Nephron progenitor cell (in vitro differentiated cells): ENCODE data around the gene HDAC9.

Experiments
- DNase-seq: peaks from one replicate; pipeline ENCODE4 v3.0.0; 2021
- H3K27ac Mint-ChIP-seq: 2 replicates; pipeline ENCODE4 v1.8.0; 2021; ENCODE audit warnings: mild to moderate bottlenecking, moderate library complexity, mixed read lengths
- H3K27me3 Mint-ChIP-seq: 2 replicates; pipeline ENCODE4 v1.8.0; 2021; ENCODE audit warnings: mild to moderate bottlenecking, low read depth, mixed read lengths; ENCODE audit not compliant: poor library complexity
- H3K36me3 Mint-ChIP-seq: 2 replicates; pipeline ENCODE4 v1.8.0; 2021; ENCODE audit warnings: low read depth, mixed read lengths
- H3K4me1 Mint-ChIP-seq: 2 replicates; pipeline ENCODE4 v1.8.0; 2021; ENCODE audit warnings: mixed read lengths
- H3K4me3 Mint-ChIP-seq: 2 replicates; pipeline ENCODE4 v1.8.0; 2021; ENCODE audit warnings: mild to moderate bottlenecking, moderate library complexity, mixed read lengths
- H3K9me3 Mint-ChIP-seq: 2 replicates; pipeline ENCODE4 v1.8.0; 2021; ENCODE audit warnings: mild to moderate bottlenecking, moderate library complexity, mixed read lengths
- CTCF ChIP-seq: fragments of 200-600 bp; sonication (generic); IDR thresholded peaks from 2 replicates; pipeline ENCODE4 v1.5.0; 2021; ENCODE audit warnings: antibody characterized with exemption

The HDAC9 gene

GRCh38 chr7:18834577-18834976, 339.0 kb downstream of the HDAC9 start:
- Mint-ChIP-seq H3K4me3 (no peak overlapping the region), H3K9me3 (no peaks in the 10 kb centered on the region), H3K27ac (no peak overlapping the region)

GRCh38 chr7:18835001-18835690, 339.6 kb downstream of the HDAC9 start:
- H3K4me1 Mint-ChIP-seq, result peaks cover 31% of the 10 kb centered on the region
- H3K27ac Mint-ChIP-seq, result no peak overlapping the region
- no peak for TF ChIP-seq CTCF
- H3K27me3 Mint-ChIP-seq, result no peaks in the 10 kb centered on the region
- H3K4me3 Mint-ChIP-seq, result no peak overlapping the region
- H3K9me3 Mint-ChIP-seq, result no peaks in the 10 kb centered on the region
- no peaks in the 10 kb centered on the region for H3K36me3 Mint-ChIP-seq
- DNase-seq, result no peak

More at GRCh38 chr7:18834577-18834976, 339.0 kb downstream of the HDAC9 start:
- Mint-ChIP-seq H3K36me3 (no peaks in the 10 kb centered on the region), H3K27me3 (no peaks in the 10 kb centered on the region), H3K4me1 (peaks cover 37% of the 10 kb centered on the region)
- DNase-seq, result no peak
- no peak for TF ChIP-seq CTCF

- Mint-ChIP-seq H3K36me3 (no peaks in the 10 kb centered on the region), H3K27me3 (no peaks in the 10 kb centered on the region), H3K4me3 (no peak overlapping the region), H3K4me1 (peaks cover 32% of the 10 kb centered on the region), H3K9me3 (peaks cover 7% of the 10 kb centered on the region), H3K27ac (no peak overlapping the region)
- TF ChIP-seq CTCF, result no peak
- DNase-seq, result no peak
Measured at GRCh38 chr7:18843979-18844378, 348.4 kb downstream of the HDAC9 start.

- no peaks in the 10 kb centered on the region for H3K36me3 Mint-ChIP-seq
Measured at GRCh38 chr7:18844735-18845134, 349.2 kb downstream of the HDAC9 start.

GRCh38 chr7:18845700-18846099, 350.2 kb downstream of the HDAC9 start:
- H3K36me3 Mint-ChIP-seq, result no peaks in the 10 kb centered on the region
- H3K27me3 Mint-ChIP-seq, result no peaks in the 10 kb centered on the region
- no peak for DNase-seq
- H3K4me1 Mint-ChIP-seq, result peaks cover 32% of the 10 kb centered on the region
- H3K4me3 Mint-ChIP-seq, result no peak overlapping the region
- H3K27ac Mint-ChIP-seq, result peak overlapping the region; percentile 32
- peaks cover 7% of the 10 kb centered on the region for H3K9me3 Mint-ChIP-seq
- no peak for TF ChIP-seq CTCF

More at GRCh38 chr7:18844735-18845134, 349.2 kb downstream of the HDAC9 start:
- no peak overlapping the region for H3K27ac Mint-ChIP-seq
- H3K9me3 Mint-ChIP-seq, result peaks cover 7% of the 10 kb centered on the region
- no peaks in the 10 kb centered on the region for H3K27me3 Mint-ChIP-seq
- H3K4me1 Mint-ChIP-seq, result peaks cover 32% of the 10 kb centered on the region
- no peak overlapping the region for H3K4me3 Mint-ChIP-seq
- no peak for DNase-seq
- no peak for TF ChIP-seq CTCF

- TF ChIP-seq CTCF, result no peak
Measured at GRCh38 chr7:18846765-18847215, 351.2 kb downstream of the HDAC9 start.

More at GRCh38 chr7:18846765-18847215, 351.2 kb downstream of the HDAC9 start:
- H3K36me3 Mint-ChIP-seq, result no peaks in the 10 kb centered on the region
- H3K9me3 Mint-ChIP-seq, result peaks cover 12% of the 10 kb centered on the region
- peak overlapping the region; percentile 52 for H3K27ac Mint-ChIP-seq
- H3K4me1 Mint-ChIP-seq, result peaks cover 32% of the 10 kb centered on the region
- no peaks in the 10 kb centered on the region for H3K27me3 Mint-ChIP-seq
- H3K4me3 Mint-ChIP-seq, result no peak overlapping the region
- no peak for DNase-seq
